Endothelial cell of umbilical vein (primary cell): ENCODE data around the gene CD8A. TPM values are rescaled to one million over a fixed set of nuclear protein-coding genes. Genes with fewer than 3 reads are reported as not detected.

Source experiments
- BruUV-seq: library from RNA; stranded (reverse); fragments of 400-500 nt; replicated peaks from 2 replicates; lab custom pipeline; 2021; lab: Mats Ljungman, UMichigan
- CTCF ChIA-PET: fragments of 300-600, 350-600 bp; sonication (Branson Sonifier 250); formaldehyde crosslinking; loops from one replicate; lab custom pipeline; 2021; ENCODE audit warnings: antibody characterized with exemption, inconsistent platforms; lab: Charles Lee
- POLR2A ChIA-PET: fragments of 300-600, 350-600 bp; sonication (Branson Sonifier 250); formaldehyde crosslinking; loops from one replicate; lab custom pipeline; 2021; ENCODE audit warnings: antibody characterized with exemption, inconsistent platforms; lab: Charles Lee
- DNase-seq: peaks from one replicate; pipeline ENCODE4 v3.0.0-alpha.2; 2011; ENCODE audit warnings: low read depth, low spot score
- FAIRE-seq: peaks from 2 replicates; lab custom pipeline; 2011; peaks lifted over from hg19 to GRCh38; lab: Jason Lieb, UNC
- H2AFZ ChIP-seq: 2 replicates; pipeline ENCODE4 v1.6.0; 2012; ENCODE audit warnings: low read depth, low read length, control low read depth, inconsistent platforms
- H3K27ac ChIP-seq: 2 replicates; pipeline ENCODE4 v1.5.1; 2011; ENCODE audit warnings: low read depth, mild to moderate bottlenecking, control low read depth, low read length, moderate library complexity; ENCODE audit not compliant: insufficient read depth
- H3K27me3 ChIP-seq, 2 experiments: 2 replicates each; pipeline versions ENCODE4 v1.6.0 to v1.6.1; 2011; ENCODE audit warnings: low read length in 2 of 2, mixed read lengths in 1 of 2; ENCODE audit not compliant: control insufficient read depth in 2 of 2, insufficient read depth in 2 of 2
- H3K36me3 ChIP-seq, 2 experiments: 2 replicates in 1 of 2; 3 replicates in 1 of 2; pipeline ENCODE4 v1.5.1; 2011; ENCODE audit warnings: low read length in 2 of 2, mild to moderate bottlenecking in 1 of 2, moderate library complexity in 1 of 2; ENCODE audit not compliant: control insufficient read depth in 2 of 2, insufficient read depth in 2 of 2; ENCODE audit errors: extremely low read depth in 1 of 2
- H3K4me1 ChIP-seq: 3 replicates; pipeline ENCODE4 v1.5.1; 2011; ENCODE audit warnings: mild to moderate bottlenecking, low read length; ENCODE audit not compliant: control insufficient read depth, insufficient read depth; ENCODE audit errors: extremely low read depth
- H3K4me2 ChIP-seq: 2 replicates; pipeline ENCODE4 v1.6.1; 2011; ENCODE audit warnings: low read length, control low read depth, mixed read lengths; ENCODE audit not compliant: insufficient read depth
- H3K4me3 ChIP-seq, 3 experiments: fragments of 200-600 bp in 1 of 3; sonication (generic), shearing (Covaris generic) in 1 of 3; replicated peaks in 1 of 3; 2 replicates each; pipeline ENCODE4 v1.5.1; 2011 to 2016; ENCODE audit warnings: control low read depth in 3 of 3, low read length in 3 of 3, mild to moderate bottlenecking in 2 of 3, inconsistent platforms in 1 of 3, low read depth in 1 of 3, moderate library complexity in 1 of 3; ENCODE audit not compliant: insufficient read depth in 1 of 3
- H3K79me2 ChIP-seq: 2 replicates; pipeline ENCODE4 v1.6.0; 2012; ENCODE audit warnings: low read length, inconsistent platforms; ENCODE audit not compliant: control insufficient read depth, insufficient read depth
- H3K9ac ChIP-seq: replicated peaks from 2 replicates; pipeline ENCODE3; 2011; ENCODE audit warnings: low read length, control low read depth; ENCODE audit not compliant: insufficient read depth; ENCODE audit errors: extremely low read depth
- H3K9me1 ChIP-seq: replicated peaks from 3 replicates; pipeline ENCODE4 v1.6.0; 2011; ENCODE audit warnings: mild to moderate bottlenecking, low read length; ENCODE audit not compliant: control insufficient read depth, insufficient read depth; ENCODE audit errors: extremely low read depth
- H3K9me3 ChIP-seq: replicated peaks from 2 replicates; pipeline ENCODE4 v1.5.1; 2012; ENCODE audit warnings: low read length, inconsistent platforms; ENCODE audit not compliant: control insufficient read depth, insufficient read depth
- H4K20me1 ChIP-seq: replicated peaks from 2 replicates; pipeline ENCODE3; 2011; ENCODE audit warnings: mild to moderate bottlenecking, low read length; ENCODE audit not compliant: control insufficient read depth, insufficient read depth; ENCODE audit errors: extremely low read depth
- CTCF ChIP-seq, 2 donors: IDR thresholded peaks; 1 replicate in 1 of 2; 2 replicates in 1 of 2; pipeline ENCODE4 v1.5.1; 2011; ENCODE audit warnings: low read length in 2 of 2, mild to moderate bottlenecking in 2 of 2, moderate library complexity in 2 of 2, control low read depth in 1 of 2, inconsistent platforms in 1 of 2, low read depth in 1 of 2; ENCODE audit not compliant: insufficient read depth in 1 of 2; ENCODE audit errors: extremely low read depth in 1 of 2
- EZH2 ChIP-seq: IDR thresholded peaks from 2 replicates; pipeline ENCODE4 v1.6.1; 2012; ENCODE audit warnings: borderline replicate concordance, low read depth, mild to moderate bottlenecking, moderate library complexity, low read length, inconsistent platforms; ENCODE audit not compliant: severe bottlenecking
- FOS ChIP-seq: IDR thresholded peaks from 2 replicates; pipeline ENCODE4 v1.6.1; 2011; ENCODE audit warnings: mild to moderate bottlenecking, low read length, moderate library complexity, borderline replicate concordance; ENCODE audit not compliant: insufficient read depth
- GATA2 ChIP-seq: IDR thresholded peaks from 2 replicates; pipeline ENCODE4 v1.7.0; 2011; ENCODE audit warnings: low read depth, mild to moderate bottlenecking, moderate library complexity, mixed read lengths, low read length; ENCODE audit not compliant: insufficient read length, insufficient read depth
- JUN ChIP-seq: IDR thresholded peaks from 2 replicates; pipeline ENCODE4 v1.6.1; 2011; ENCODE audit warnings: borderline replicate concordance, low read depth; ENCODE audit not compliant: insufficient read length, insufficient read depth
- MAX ChIP-seq: IDR thresholded peaks from 2 replicates; pipeline ENCODE4 v1.6.1; 2011; ENCODE audit not compliant: insufficient read depth, insufficient read length
- MYC ChIP-seq: IDR thresholded peaks from one replicate; pipeline ENCODE4 v1.6.1; 2011; ENCODE audit warnings: mild to moderate bottlenecking, low read depth, low read length
- POLR2A ChIP-seq: IDR thresholded peaks from 2 replicates; pipeline ENCODE4 v1.6.1; 2012; ENCODE audit warnings: low read depth, mild to moderate bottlenecking, control low read depth, low read length
- POLR2AphosphoS5 ChIP-seq: IDR thresholded peaks from 2 replicates; pipeline ENCODE4 v1.6.1; 2012; ENCODE audit warnings: low read depth, mild to moderate bottlenecking, control low read depth, low read length, moderate library complexity; ENCODE audit not compliant: insufficient read depth
- dilution Hi-C: fragments of 300-500 bp; cut with MboI; formaldehyde crosslinking; loops from one replicate; pipeline ENCODE4 v1.15.0; 2019; ENCODE audit warnings: low sequenced_read_pairs; ENCODE audit not compliant: extremely low pct_ligation_motif_present
- intact Hi-C: fragments of 100-400 bp; cut with micrococcal nuclease; formaldehyde crosslinking; loops from one replicate; pipeline ENCODE4 v1.10.0; 2022
- polyA plus RNA-seq, 4 experiments: library from polyadenylated mRNA; depleted of rRNA in 3 of 4; stranded (reverse) in 3 of 4; unstranded in 1 of 4; fragments of >200 nt; gene quantifications; 2 replicates each; pipeline versions ENCODE4 v1.2.1 to v1.2.3, GENCODE V29; 2011 to 2012; ENCODE audit warnings: missing spikeins in 1 of 4
- total RNA-seq: library from RNA; stranded (reverse); gene quantifications from 2 replicates; pipeline ENCODE4 v1.2.3, GENCODE V29; 2021

The CD8A gene
- total and polyA plus RNA-seq, 2 donors (not counting 3 experiments of a cell fraction or from before 2014, with no cell fraction given): not detected

GRCh38 chr2:86808315-86809161, 17.8 kb upstream of the CD8A start:
- Histone ChIP-seq H3K9me1 (no peaks in the 10 kb centered on the region), H2AFZ (peak overlapping the region; percentile 53), H3K4me2 (peak overlapping the region; percentile 54), H3K9ac (no peak overlapping the region), H3K79me2 (no peaks in the 10 kb centered on the region), H3K4me1 (no peaks in the 10 kb centered on the region), H3K27ac (no peak overlapping the region), H3K36me3 (no peaks in the 10 kb centered on the region), H3K4me3 (peak overlapping the region in 1 of 3 experiments; percentile 44), H4K20me1 (no peaks in the 10 kb centered on the region), H3K9me3 (no peaks in the 10 kb centered on the region), H3K27me3 (peaks cover 18 to 29% of the 10 kb centered on the region in 2 experiments)
- CTCF ChIA-PET: interaction anchor here (0.6 to 1.0 kb wide), 2 partner anchors 14 to 1841 kb away, joined by 3 read pairs; no protein-coding TSS in a partner anchor
- no peak for TF ChIP-seq POLR2A
- peak; percentile 39 for TF ChIP-seq EZH2
- no peak for TF ChIP-seq MAX
- TF ChIP-seq MYC: no peak
- TF ChIP-seq GATA2: peak; percentile 46
- TF ChIP-seq FOS: no peak
- no peak for TF ChIP-seq JUN
- no peak for TF ChIP-seq POLR2AphosphoS5
- peak; percentile 89 to 92 for TF ChIP-seq CTCF (IDR thresholded peaks at IDR 0.05; ENCODE audit: extremely low read depth in 1 of 2, insufficient read depth in 1 of 2, low read depth in 1 of 2, low read length in 2 of 2)
- intact Hi-C loops: no loop called here
- FAIRE-seq (peak; percentile 92), DNase-seq (peak; percentile 79)
- BruUV-seq: no TSS peak
- POLR2A ChIA-PET: no interaction called here
- dilution Hi-C loops: no loop called here
